ENCODE data around the gene YIF1A. TPM values are rescaled to one million over a fixed set of nuclear protein-coding genes. Genes with fewer than 3 reads are reported as not detected.

Gene YIF1A
- total and polyA plus RNA-seq, 4 donors, result 93.0 to 136 (median 117) TPM

DNA sequence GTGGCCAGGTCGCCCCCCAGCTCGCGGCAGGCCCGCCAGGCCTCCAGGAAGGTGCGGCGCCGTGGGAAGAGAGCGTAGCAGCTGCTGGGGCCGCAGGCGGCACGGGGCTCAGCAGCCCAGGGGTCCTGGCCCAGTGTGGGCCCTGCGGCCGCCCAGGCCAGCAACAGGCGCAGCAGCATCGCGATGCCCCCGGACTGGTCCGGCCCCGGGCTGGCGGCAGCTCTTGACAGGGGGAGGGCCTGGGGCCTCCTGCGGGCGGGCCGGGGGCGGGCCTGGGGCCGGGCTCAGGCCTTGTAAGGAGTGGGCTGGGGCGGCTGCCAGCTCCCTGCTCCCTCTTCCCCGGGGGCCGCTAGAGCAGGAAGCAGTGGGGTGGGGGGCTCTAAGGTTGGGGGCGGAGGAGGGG, 27.9 kb upstream of the YIF1A start, which contains the start of gene CD248:
TSS of gene CD248 (minus strand) at position 196 of the 403 bp plus-strand sequence. CDS start at position 179, 17 bp downstream.
- no peak within 1 kb of the TSS for H3K9ac ChIP-seq (ENCODE audit: low read depth in 1 of 2, low read length in 2 of 2)
- TF ChIP-seq MAX (IDR thresholded peaks at IDR 0.05) (no peak), NR2F2 (IDR thresholded peaks at IDR 0.05) (no peak), HNF4G (IDR thresholded peaks at IDR 0.05) (no peak), RXRA (IDR thresholded peaks at IDR 0.05) (no peak)

DNA sequence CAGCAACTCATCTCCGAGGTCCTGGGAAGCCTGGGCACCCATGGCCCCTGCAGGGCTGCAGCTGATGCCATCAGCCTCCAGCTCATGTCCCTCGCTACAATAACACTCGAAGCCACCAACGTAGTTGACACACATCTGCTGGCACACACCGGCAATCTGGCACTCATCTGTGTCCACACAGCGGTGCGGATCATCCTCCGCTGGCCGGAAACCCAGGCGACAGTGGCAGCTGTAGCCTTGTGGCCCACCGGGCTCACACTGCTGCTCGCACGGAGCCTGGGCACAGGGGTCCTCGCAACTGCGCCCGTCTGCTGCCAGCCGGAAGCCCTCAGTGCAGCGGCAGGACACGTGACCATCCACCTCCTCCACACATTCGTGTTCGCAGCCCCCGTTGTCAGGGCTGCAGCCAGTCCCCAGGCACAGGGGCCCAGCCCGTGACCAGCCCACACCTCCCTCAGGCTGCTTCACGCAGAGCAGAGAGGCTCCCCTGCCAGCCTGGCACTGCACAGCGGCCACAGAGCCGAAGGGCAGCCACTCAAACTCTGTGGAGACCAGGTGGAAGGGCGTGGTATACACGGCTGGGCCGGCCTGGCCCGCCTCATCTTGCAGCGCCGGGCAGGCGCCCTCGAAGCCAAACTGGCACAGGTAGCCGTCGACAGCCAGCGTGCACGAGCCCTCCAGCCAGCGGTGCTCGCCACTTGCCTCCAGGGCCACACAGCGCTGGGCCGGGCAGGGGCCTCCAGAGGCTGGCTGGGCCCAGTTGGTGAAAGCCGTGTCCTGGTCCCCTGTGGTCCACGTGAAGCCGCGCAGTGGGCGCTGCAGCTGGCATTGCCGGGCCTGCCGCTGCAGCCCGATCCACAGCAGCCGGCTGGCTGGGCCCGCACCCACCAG, 27.2 kb upstream of the YIF1A start:
- Histone ChIP-seq H3K9ac (ENCODE audit: low read depth in 1 of 2, low read length in 2 of 2) (no peak overlapping the region), H3K4me1 (ENCODE audit: control insufficient read depth in 4 of 4, insufficient read depth in 4 of 4, low read length in 3 of 4) (peaks cover 7 to 24% (median 13%) of the 10 kb centered on the region in 4 donors), H3K4me3 (ENCODE audit: low read depth in 1 of 3, low read length in 3 of 3) (no peak overlapping the region), H3K9me3 (ENCODE audit: control insufficient read depth in 4 of 4, low read length in 3 of 4) (no peaks in the 10 kb centered on the region), H3K27ac (ENCODE audit: low read depth in 1 of 2, low read length in 2 of 2) (peak overlapping the region; percentile 5 to 23), H3K36me3 (ENCODE audit: control insufficient read depth in 4 of 4, insufficient read depth in 3 of 4, low read depth in 1 of 4, low read length in 3 of 4) (no peaks in the 10 kb centered on the region), H3K27me3 (ENCODE audit: control insufficient read depth in 4 of 4, insufficient read depth in 4 of 4, low read length in 3 of 4) (no peaks in the 10 kb centered on the region)
- 86% methylated on average over 52 of the region's 52 CpGs for WGBS
- no peak for DNase-seq (ENCODE audit: low spot score)
- TF ChIP-seq GABPA (IDR thresholded peaks at IDR 0.05 in 1 of 2, conservative IDR thresholded peaks at IDR 0.05 in 1 of 2) (no peak), YY1 (IDR thresholded peaks at IDR 0.05) (no peak)

More for the DNA sequence above, 27.9 kb upstream of the YIF1A start, which contains the start of gene CD248:
- Histone ChIP-seq H3K4me1 (ENCODE audit: control insufficient read depth in 4 of 4, insufficient read depth in 4 of 4, low read length in 3 of 4) (peaks cover 7 to 21% (median 13%) of the 10 kb centered on the region in 4 donors), H3K27me3 (ENCODE audit: control insufficient read depth in 4 of 4, insufficient read depth in 4 of 4, low read length in 3 of 4) (no peaks in the 10 kb centered on the region), H3K27ac (ENCODE audit: low read depth in 1 of 2, low read length in 2 of 2) (peak within 1 kb of the TSS; percentile 5 to 73), H3K9me3 (ENCODE audit: control insufficient read depth in 4 of 4, low read length in 3 of 4) (no peaks in the 10 kb centered on the region), H3K36me3 (ENCODE audit: control insufficient read depth in 4 of 4, insufficient read depth in 3 of 4, low read depth in 1 of 4, low read length in 3 of 4) (no peaks in the 10 kb centered on the region), H3K4me3 (ENCODE audit: low read depth in 1 of 3, low read length in 3 of 3) (no peak within 1 kb of the TSS)
- WGBS, result 61% methylated on average over 29 of the region's 29 CpGs
- DNase-seq (ENCODE audit: low spot score), result no peak

- Histone ChIP-seq H3K4me1 (ENCODE audit: control insufficient read depth in 4 of 4, insufficient read depth in 4 of 4, low read length in 3 of 4) (peaks cover 7 to 24% (median 13%) of the 10 kb centered on the region in 4 donors), H3K9ac (ENCODE audit: low read depth in 1 of 2, low read length in 2 of 2) (no peak overlapping the region)
- 94% methylated on average over 14 of the region's 14 CpGs for WGBS
Observed at GRCh38 chr11:66315498-66315885, 26.5 kb upstream of the YIF1A start.

GRCh38 chr11:66314561-66315497, 25.9 kb upstream of the YIF1A start:
- DNase-seq (ENCODE audit: low spot score), result no peak
- H3K27me3 ChIP-seq (ENCODE audit: control insufficient read depth in 4 of 4, insufficient read depth in 4 of 4, low read length in 3 of 4), result no peaks in the 10 kb centered on the region
- no peak overlapping the region for H3K27ac ChIP-seq (ENCODE audit: low read depth in 1 of 2, low read length in 2 of 2)
- no peaks in the 10 kb centered on the region for H3K36me3 ChIP-seq (ENCODE audit: control insufficient read depth in 4 of 4, insufficient read depth in 3 of 4, low read depth in 1 of 4, low read length in 3 of 4)
- H3K4me3 ChIP-seq (ENCODE audit: low read depth in 1 of 3, low read length in 3 of 3), result no peak overlapping the region
- WGBS, result 90% methylated on average over 17 of the region's 17 CpGs
- no peak overlapping the region for H3K9ac ChIP-seq (ENCODE audit: low read depth in 1 of 2, low read length in 2 of 2)
- peaks cover 7 to 24% (median 13%) of the 10 kb centered on the region in 4 donors for H3K4me1 ChIP-seq (ENCODE audit: control insufficient read depth in 4 of 4, insufficient read depth in 4 of 4, low read length in 3 of 4)
- H3K9me3 ChIP-seq (ENCODE audit: control insufficient read depth in 4 of 4, low read length in 3 of 4), result no peaks in the 10 kb centered on the region
- TF ChIP-seq, protein P1, sequence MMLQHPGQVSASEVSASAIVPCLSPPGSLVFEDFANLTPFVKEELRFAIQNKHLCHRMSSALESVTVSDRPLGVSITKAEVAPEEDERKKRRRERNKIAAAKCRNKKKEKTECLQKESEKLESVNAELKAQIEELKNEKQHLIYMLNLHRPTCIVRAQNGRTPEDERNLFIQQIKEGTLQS (IDR thresholded peaks at IDR 0.05), result no peak
- TF ChIP-seq GABPA (IDR thresholded peaks at IDR 0.05 in 1 of 2, conservative IDR thresholded peaks at IDR 0.05 in 1 of 2), result no peak
- no peak for TF ChIP-seq RAD21 (IDR thresholded peaks at IDR 0.05)
- TF ChIP-seq, protein P2, sequence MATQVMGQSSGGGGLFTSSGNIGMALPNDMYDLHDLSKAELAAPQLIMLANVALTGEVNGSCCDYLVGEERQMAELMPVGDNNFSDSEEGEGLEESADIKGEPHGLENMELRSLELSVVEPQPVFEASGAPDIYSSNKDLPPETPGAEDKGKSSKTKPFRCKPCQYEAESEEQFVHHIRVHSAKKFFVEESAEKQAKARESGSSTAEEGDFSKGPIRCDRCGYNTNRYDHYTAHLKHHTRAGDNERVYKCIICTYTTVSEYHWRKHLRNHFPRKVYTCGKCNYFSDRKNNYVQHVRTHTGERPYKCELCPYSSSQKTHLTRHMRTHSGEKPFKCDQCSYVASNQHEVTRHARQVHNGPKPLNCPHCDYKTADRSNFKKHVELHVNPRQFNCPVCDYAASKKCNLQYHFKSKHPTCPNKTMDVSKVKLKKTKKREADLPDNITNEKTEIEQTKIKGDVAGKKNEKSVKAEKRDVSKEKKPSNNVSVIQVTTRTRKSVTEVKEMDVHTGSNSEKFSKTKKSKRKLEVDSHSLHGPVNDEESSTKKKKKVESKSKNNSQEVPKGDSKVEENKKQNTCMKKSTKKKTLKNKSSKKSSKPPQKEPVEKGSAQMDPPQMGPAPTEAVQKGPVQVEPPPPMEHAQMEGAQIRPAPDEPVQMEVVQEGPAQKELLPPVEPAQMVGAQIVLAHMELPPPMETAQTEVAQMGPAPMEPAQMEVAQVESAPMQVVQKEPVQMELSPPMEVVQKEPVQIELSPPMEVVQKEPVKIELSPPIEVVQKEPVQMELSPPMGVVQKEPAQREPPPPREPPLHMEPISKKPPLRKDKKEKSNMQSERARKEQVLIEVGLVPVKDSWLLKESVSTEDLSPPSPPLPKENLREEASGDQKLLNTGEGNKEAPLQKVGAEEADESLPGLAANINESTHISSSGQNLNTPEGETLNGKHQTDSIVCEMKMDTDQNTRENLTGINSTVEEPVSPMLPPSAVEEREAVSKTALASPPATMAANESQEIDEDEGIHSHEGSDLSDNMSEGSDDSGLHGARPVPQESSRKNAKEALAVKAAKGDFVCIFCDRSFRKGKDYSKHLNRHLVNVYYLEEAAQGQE (IDR thresholded peaks at IDR 0.05), result no peak
- TF ChIP-seq, protein P3, sequence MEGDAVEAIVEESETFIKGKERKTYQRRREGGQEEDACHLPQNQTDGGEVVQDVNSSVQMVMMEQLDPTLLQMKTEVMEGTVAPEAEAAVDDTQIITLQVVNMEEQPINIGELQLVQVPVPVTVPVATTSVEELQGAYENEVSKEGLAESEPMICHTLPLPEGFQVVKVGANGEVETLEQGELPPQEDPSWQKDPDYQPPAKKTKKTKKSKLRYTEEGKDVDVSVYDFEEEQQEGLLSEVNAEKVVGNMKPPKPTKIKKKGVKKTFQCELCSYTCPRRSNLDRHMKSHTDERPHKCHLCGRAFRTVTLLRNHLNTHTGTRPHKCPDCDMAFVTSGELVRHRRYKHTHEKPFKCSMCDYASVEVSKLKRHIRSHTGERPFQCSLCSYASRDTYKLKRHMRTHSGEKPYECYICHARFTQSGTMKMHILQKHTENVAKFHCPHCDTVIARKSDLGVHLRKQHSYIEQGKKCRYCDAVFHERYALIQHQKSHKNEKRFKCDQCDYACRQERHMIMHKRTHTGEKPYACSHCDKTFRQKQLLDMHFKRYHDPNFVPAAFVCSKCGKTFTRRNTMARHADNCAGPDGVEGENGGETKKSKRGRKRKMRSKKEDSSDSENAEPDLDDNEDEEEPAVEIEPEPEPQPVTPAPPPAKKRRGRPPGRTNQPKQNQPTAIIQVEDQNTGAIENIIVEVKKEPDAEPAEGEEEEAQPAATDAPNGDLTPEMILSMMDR (IDR thresholded peaks at IDR 0.05; ENCODE audit: low read depth, low read length, missing input control), result no peak
- TF ChIP-seq SP1 (IDR thresholded peaks at IDR 0.05), result no peak
- TF ChIP-seq EGR1 (IDR thresholded peaks at IDR 0.05; ENCODE audit: low read depth in 2 of 2), result no peak

More at GRCh38 chr11:66315498-66315885, 26.5 kb upstream of the YIF1A start:
- Histone ChIP-seq H3K27me3 (ENCODE audit: control insufficient read depth in 4 of 4, insufficient read depth in 4 of 4, low read length in 3 of 4) (no peaks in the 10 kb centered on the region), H3K4me3 (ENCODE audit: low read depth in 1 of 3, low read length in 3 of 3) (no peak overlapping the region), H3K27ac (ENCODE audit: low read depth in 1 of 2, low read length in 2 of 2) (no peak overlapping the region), H3K36me3 (ENCODE audit: control insufficient read depth in 4 of 4, insufficient read depth in 3 of 4, low read depth in 1 of 4, low read length in 3 of 4) (no peaks in the 10 kb centered on the region), H3K9me3 (ENCODE audit: control insufficient read depth in 4 of 4, low read length in 3 of 4) (no peaks in the 10 kb centered on the region)
- DNase-seq (ENCODE audit: low spot score), result no peak
- TF ChIP-seq TAF1 (conservative IDR thresholded peaks at IDR 0.05), result no peak
